AG04449 (cell line): ENCODE results near the gene HOXA10.

ENCODE experiments used
- CTCF ChIA-PET: fragments of 350-600 bp; formaldehyde crosslinking; extraction: SDS; loops from one replicate; lab custom pipeline; 2021; ENCODE audit warnings: antibody characterized with exemption; lab: Yijun Ruan, JAX
- POLR2A ChIA-PET: fragments of 400-600, 350-600 bp; formaldehyde crosslinking; extraction: SDS; loops from one replicate; lab custom pipeline; 2020; ENCODE audit warnings: antibody characterized with exemption, inconsistent platforms; lab: Yijun Ruan, JAX
- DNase-seq: peaks from one replicate; pipeline ENCODE4 v3.0.0-alpha.2; 2010; ENCODE audit warnings: low read depth, low spot score
- H3K4me3 ChIP-seq: 2 replicates; pipeline ENCODE4 v1.5.1; 2011; ENCODE audit warnings: low read depth, mild to moderate bottlenecking, control low read depth, low read length
- TF ChIP-seq, protein P1 (sequence below): IDR thresholded peaks from one replicate; pipeline ENCODE4 v1.5.1; 2011; ENCODE audit warnings: mild to moderate bottlenecking, moderate library complexity, low read length, control low read depth, inconsistent platforms; ENCODE audit not compliant: insufficient read depth; ENCODE audit errors: missing control alignments

Gene HOXA10

DNA sequence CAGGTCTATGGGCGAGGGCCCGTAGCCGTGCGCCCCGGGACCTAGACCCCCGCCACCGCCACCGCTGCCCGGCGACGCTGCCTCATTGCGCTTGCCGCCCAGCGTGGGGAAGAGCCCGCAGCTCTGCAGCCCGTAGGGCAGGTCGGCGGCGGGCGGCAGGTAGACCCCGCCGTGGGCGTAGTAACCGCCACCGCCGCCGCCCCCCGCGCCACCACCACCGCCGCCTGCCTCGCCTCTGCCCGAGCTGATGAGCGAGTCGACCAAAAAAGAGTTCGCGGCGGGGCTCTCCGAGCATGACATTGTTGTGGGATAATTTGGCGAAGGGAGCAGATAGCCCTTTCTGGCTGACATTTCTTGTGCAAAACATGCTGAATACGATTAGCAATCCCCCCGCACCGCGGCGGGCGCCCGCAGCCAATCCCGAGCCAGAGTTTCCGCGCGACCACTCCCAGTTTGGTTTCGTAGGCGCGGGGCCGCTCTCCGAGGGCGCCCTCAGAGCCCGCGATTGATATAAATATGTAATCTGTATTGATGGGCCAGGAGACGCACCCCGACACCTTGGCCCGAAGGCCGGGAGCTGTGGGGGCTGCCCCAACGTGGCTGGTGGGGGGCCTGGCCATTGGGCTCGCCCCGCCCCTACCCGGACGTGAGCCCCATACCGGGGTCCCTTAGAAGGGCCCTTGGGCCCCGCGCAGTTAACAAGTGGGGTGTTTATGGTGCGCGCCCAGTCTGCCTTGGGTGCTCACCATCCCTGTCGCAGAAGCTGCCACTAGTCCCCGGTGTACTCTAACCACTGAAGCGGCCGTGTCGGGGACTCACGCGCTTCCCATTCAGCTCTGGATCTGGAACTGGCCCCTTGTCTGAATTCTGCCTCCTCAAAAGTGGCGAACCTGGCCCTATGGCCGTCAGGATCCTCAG lies at the start of gene HOXA10:
Gene HOXA10 (minus strand): TSS at position 365 of the 918 bp plus-strand sequence. CDS start 14 bp downstream, at position 351.
- peak within 1 kb of the TSS; percentile 75 for H3K4me3 ChIP-seq
- no peak for DNase-seq
- ChIA-PET CTCF (interaction anchor here (0.9 to 9.5 kb wide), 4 partner anchors 11 to 25 kb away, joined by 3 to 117 read pairs (median 3); partner anchors contain the start of genes HOXA13, HOXA3 and HOXA9), POLR2A (interaction anchor here (2.2 to 5.5 kb wide), 3 partner anchors 8 to 12 kb away, joined by 9 to 33 read pairs (median 13); partner anchors contain the start of genes HOXA11 and HOXA9)
- TF ChIP-seq, protein P1, sequence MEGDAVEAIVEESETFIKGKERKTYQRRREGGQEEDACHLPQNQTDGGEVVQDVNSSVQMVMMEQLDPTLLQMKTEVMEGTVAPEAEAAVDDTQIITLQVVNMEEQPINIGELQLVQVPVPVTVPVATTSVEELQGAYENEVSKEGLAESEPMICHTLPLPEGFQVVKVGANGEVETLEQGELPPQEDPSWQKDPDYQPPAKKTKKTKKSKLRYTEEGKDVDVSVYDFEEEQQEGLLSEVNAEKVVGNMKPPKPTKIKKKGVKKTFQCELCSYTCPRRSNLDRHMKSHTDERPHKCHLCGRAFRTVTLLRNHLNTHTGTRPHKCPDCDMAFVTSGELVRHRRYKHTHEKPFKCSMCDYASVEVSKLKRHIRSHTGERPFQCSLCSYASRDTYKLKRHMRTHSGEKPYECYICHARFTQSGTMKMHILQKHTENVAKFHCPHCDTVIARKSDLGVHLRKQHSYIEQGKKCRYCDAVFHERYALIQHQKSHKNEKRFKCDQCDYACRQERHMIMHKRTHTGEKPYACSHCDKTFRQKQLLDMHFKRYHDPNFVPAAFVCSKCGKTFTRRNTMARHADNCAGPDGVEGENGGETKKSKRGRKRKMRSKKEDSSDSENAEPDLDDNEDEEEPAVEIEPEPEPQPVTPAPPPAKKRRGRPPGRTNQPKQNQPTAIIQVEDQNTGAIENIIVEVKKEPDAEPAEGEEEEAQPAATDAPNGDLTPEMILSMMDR, result no peak

DNA sequence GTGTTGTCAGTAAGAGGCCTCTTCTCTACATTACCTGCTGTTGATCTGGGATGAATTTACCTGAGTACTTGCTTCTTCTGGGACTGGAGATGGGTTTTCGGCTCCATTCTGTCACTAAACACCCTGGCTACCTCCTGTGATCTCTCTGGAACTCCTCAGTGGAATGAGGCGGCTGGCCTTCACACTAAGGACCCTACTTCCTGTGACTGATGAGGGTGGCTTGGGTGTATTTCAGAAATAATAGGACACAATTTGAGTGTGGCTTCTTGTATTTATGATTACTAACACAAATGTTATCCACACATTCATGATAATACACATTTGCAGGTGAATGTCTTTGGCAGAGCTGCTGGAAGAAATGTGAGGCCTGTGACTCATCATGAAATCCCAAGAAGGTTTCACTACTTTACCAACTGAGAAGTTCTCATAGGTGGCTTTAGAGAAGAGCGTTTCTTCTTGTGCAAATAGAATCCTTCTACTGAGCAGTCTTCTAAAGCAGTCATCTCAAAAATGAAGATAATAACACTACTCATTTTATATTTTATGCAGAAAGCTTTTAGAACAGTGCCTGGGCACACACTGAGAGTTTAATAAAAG lies 47.2 kb upstream of the HOXA10 start:
- H3K4me3 ChIP-seq, result no peak overlapping the region
- TF ChIP-seq, protein P1, result no peak
- ChIA-PET POLR2A (no interaction called here), CTCF (interaction anchor here (0.6 kb wide), 1 partner anchor 564 kb away, joined by 3 read pairs; no protein-coding TSS in a partner anchor)
- no peak for DNase-seq

DNA sequence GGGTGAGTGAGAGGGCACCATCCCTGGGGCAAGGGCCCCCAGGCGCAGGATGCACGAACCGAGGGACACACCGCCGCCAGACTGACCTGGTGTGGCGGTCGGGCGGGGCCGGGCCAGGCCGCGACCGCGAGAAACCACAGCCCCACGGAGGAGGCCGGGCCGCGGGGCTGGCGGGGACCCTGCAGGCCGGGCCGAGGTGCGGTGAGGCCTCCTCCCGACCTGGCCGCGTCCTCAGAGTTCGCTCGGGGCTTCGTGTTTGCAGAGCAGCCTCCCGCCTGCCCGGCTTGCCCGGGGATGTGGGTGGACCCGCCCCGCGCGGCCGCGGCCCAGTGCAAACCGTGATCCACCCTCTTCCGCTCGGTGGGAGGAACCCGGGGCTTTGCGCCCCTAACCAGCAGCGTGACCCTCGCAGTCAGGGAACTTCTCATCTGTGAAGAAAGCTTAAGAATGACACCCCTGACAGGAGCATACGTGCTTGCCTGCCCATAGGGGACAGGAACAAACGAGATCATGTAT lies 46.4 kb upstream of the HOXA10 start:
- POLR2A ChIA-PET, result no interaction called here
- H3K4me3 ChIP-seq, result no peak overlapping the region
- TF ChIP-seq, protein P1, result no peak
- CTCF ChIA-PET, result no interaction called here
- DNase-seq, result no peak

DNA sequence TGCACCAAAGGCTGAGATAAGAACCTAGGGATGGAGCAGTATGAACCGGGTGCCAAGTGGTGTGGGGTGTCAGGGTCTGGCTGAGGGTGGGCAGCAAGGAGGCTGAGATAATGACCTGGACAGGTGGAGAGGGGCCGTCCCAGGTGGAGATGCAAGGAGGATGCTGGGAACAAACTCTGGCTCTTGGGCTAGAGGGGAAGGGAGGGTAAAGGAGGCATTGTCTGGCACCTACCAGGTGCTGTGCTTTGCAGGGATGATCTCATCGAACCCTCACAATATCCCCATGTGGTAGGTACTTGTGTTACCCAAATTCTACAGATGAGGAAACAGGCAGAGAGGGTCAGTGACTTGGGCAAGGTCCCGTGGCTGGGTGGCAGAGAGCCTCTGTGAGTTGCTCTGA lies 45.7 kb upstream of the HOXA10 start:
- H3K4me3 ChIP-seq, result no peak overlapping the region
- TF ChIP-seq, protein P1, result no peak
- ChIA-PET POLR2A (no interaction called here), CTCF (interaction anchor here (1.7 kb wide), 1 partner anchor 9 kb away, joined by 4 read pairs; no protein-coding TSS in a partner anchor)
- no peak for DNase-seq

DNA sequence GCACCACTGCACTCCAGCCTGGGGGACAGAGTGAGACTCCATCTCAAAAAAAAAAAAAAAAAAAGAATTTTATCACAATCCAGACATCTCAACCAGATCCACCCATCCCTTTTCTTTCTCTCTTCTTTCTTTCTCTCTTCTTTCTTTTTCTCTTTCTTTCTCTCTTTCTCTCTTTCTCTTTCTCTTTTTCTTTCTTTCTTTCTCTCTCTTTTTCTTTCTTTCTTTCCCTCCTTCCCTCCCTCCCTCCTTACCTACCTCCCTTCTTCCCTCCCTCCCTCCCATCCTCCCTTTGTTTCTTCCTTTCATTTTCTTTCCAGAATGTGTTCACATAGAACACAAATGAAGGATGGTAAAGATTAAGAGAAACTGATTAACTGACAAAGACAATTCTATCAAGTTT lies 43.8 kb upstream of the HOXA10 start:
- H3K4me3 ChIP-seq, result no peak overlapping the region
- TF ChIP-seq, protein P1, result no peak
- ChIA-PET POLR2A (no interaction called here), CTCF (interaction anchor here (0.6 to 1.7 kb wide), 4 partner anchors 7 to 416 kb away, joined by 3 to 4 read pairs (median 3); no protein-coding TSS in a partner anchor)
- no peak for DNase-seq
